Activated T-cell treated with anti-CD3 and anti-CD28 coated beads, Interleukin-2, amount 50 U/mL, for 4 hours (primary cell): ENCODE data around the gene CRIP1. TPM values are rescaled to one million over a fixed set of nuclear protein-coding genes. Genes with fewer than 3 reads are reported as not detected.
A peak's percentile ranks its signal among the peaks of the same experiment; 100 is the strongest.

ENCODE experiments used
- ATAC-seq, 2 donors: fragments of 200-7000 bp; cut with Tn5 transposase; one replicate each; pipeline ENCODE4 v1.10.0; 2021
- DNase-seq: peaks from one replicate; pipeline ENCODE4 v3.0.0-alpha.2; 2020
- H3K27me3 Mint-ChIP-seq: one replicate; pipeline ENCODE4 v1.8.0; 2021; ENCODE audit warnings: low read depth, mixed read lengths
- H3K36me3 Mint-ChIP-seq: one replicate; pipeline ENCODE4 v1.8.0; 2022; ENCODE audit warnings: mixed read lengths; ENCODE audit not compliant: insufficient read depth
- H3K4me1 Mint-ChIP-seq: one replicate; pipeline ENCODE4 v1.8.0; 2021; ENCODE audit warnings: low read depth, mixed read lengths
- H3K4me3 Mint-ChIP-seq: one replicate; pipeline ENCODE4 v1.8.0; 2021; ENCODE audit warnings: mild to moderate bottlenecking, moderate library complexity, mixed read lengths
- H3K9me3 Mint-ChIP-seq: one replicate; pipeline ENCODE4 v1.8.0; 2021; ENCODE audit warnings: mixed read lengths
- total RNA-seq, 3 donors: library from RNA; stranded (reverse); gene quantifications; one replicate each; pipeline ENCODE4 v1.2.1, GENCODE V29; 2021

CRIP1 gene
- total RNA-seq, 3 donors from 2014 or later, result 24.9 to 43.9 (median 33.5) TPM

- DNase-seq, result no peak
- Mint-ChIP-seq H3K4me3 (no peak overlapping the region), H3K9me3 (no peaks in the 10 kb centered on the region), H3K36me3 (peaks cover 6% of the 10 kb centered on the region), H3K27me3 (no peaks in the 10 kb centered on the region), H3K4me1 (no peaks in the 10 kb centered on the region)
- no peak for ATAC-seq
These were observed 38.7 kb upstream of the CRIP1 start for GRCh38 chr14:105447651-105448640.

- ATAC-seq, result peak; percentile 90 to 91
- no peaks in the 10 kb centered on the region for H3K4me1 Mint-ChIP-seq
- no peaks in the 10 kb centered on the region for H3K9me3 Mint-ChIP-seq
- no peaks in the 10 kb centered on the region for H3K27me3 Mint-ChIP-seq
- H3K4me3 Mint-ChIP-seq, result no peak overlapping the region
- DNase-seq, result peak; percentile 65
- H3K36me3 Mint-ChIP-seq, result peaks cover 10% of the 10 kb centered on the region
These were observed 38.0 kb upstream of the CRIP1 start for GRCh38 chr14:105448706-105449111.

- no peak overlapping the region for H3K4me3 Mint-ChIP-seq
- ATAC-seq, result no peak
- no peaks in the 10 kb centered on the region for H3K27me3 Mint-ChIP-seq
- H3K36me3 Mint-ChIP-seq, result peaks cover 10% of the 10 kb centered on the region
- no peaks in the 10 kb centered on the region for H3K9me3 Mint-ChIP-seq
- no peak for DNase-seq
- H3K4me1 Mint-ChIP-seq, result no peaks in the 10 kb centered on the region
These were observed 37.2 kb upstream of the CRIP1 start for GRCh38 chr14:105449276-105450122.

- ATAC-seq (no peak), DNase-seq (no peak)
- Mint-ChIP-seq H3K9me3 (no peaks in the 10 kb centered on the region), H3K27me3 (no peaks in the 10 kb centered on the region), H3K4me3 (no peak overlapping the region), H3K4me1 (no peaks in the 10 kb centered on the region), H3K36me3 (peaks cover 10% of the 10 kb centered on the region)
These were observed 36.6 kb upstream of the CRIP1 start for GRCh38 chr14:105450123-105450505.

GRCh38 chr14:105450864-105451720, 35.6 kb upstream of the CRIP1 start:
- no peaks in the 10 kb centered on the region for H3K27me3 Mint-ChIP-seq
- H3K4me3 Mint-ChIP-seq, result no peak overlapping the region
- peaks cover 16% of the 10 kb centered on the region for H3K36me3 Mint-ChIP-seq
- ATAC-seq, result no peak
- no peak for DNase-seq
- H3K4me1 Mint-ChIP-seq, result no peaks in the 10 kb centered on the region
- H3K9me3 Mint-ChIP-seq, result no peaks in the 10 kb centered on the region

- Mint-ChIP-seq H3K4me3 (no peak overlapping the region), H3K27me3 (no peaks in the 10 kb centered on the region), H3K36me3 (peaks cover 16% of the 10 kb centered on the region), H3K4me1 (no peaks in the 10 kb centered on the region), H3K9me3 (no peaks in the 10 kb centered on the region)
- no peak for DNase-seq
- ATAC-seq, result no peak
These were observed 33.7 kb upstream of the CRIP1 start for GRCh38 chr14:105452963-105453362.

GRCh38 chr14:105453847-105454246, 32.8 kb upstream of the CRIP1 start:
- ATAC-seq (no peak), DNase-seq (no peak)
- no peak overlapping the region for H3K4me3 Mint-ChIP-seq
- no peaks in the 10 kb centered on the region for H3K4me1 Mint-ChIP-seq
- no peaks in the 10 kb centered on the region for H3K27me3 Mint-ChIP-seq
- H3K9me3 Mint-ChIP-seq, result no peaks in the 10 kb centered on the region
- H3K36me3 Mint-ChIP-seq, result peaks cover 16% of the 10 kb centered on the region

- Mint-ChIP-seq H3K27me3 (no peaks in the 10 kb centered on the region), H3K4me3 (no peak overlapping the region), H3K36me3 (peaks cover 16% of the 10 kb centered on the region), H3K4me1 (no peaks in the 10 kb centered on the region), H3K9me3 (no peaks in the 10 kb centered on the region)
- no peak for ATAC-seq
- no peak for DNase-seq
These were observed 31.5 kb upstream of the CRIP1 start for GRCh38 chr14:105455086-105455640.

GRCh38 chr14:105455766-105456660, 30.7 kb upstream of the CRIP1 start:
- H3K4me3 Mint-ChIP-seq, result no peak overlapping the region
- DNase-seq (no peak), ATAC-seq (no peak)
- H3K36me3 Mint-ChIP-seq, result peaks cover 16% of the 10 kb centered on the region
- no peaks in the 10 kb centered on the region for H3K27me3 Mint-ChIP-seq
- no peaks in the 10 kb centered on the region for H3K9me3 Mint-ChIP-seq
- H3K4me1 Mint-ChIP-seq, result no peaks in the 10 kb centered on the region

- ATAC-seq (no peak), DNase-seq (no peak)
- Mint-ChIP-seq H3K36me3 (peaks cover 15% of the 10 kb centered on the region), H3K4me3 (no peak overlapping the region), H3K9me3 (no peaks in the 10 kb centered on the region), H3K4me1 (no peaks in the 10 kb centered on the region), H3K27me3 (no peaks in the 10 kb centered on the region)
These were observed 29.7 kb upstream of the CRIP1 start for GRCh38 chr14:105456736-105457617.

GRCh38 chr14:105458010-105458409, 28.7 kb upstream of the CRIP1 start:
- Mint-ChIP-seq H3K4me1 (no peaks in the 10 kb centered on the region), H3K27me3 (no peaks in the 10 kb centered on the region), H3K36me3 (peaks cover 9% of the 10 kb centered on the region), H3K9me3 (no peaks in the 10 kb centered on the region), H3K4me3 (no peak overlapping the region)
- DNase-seq, result no peak
- no peak for ATAC-seq

- no peaks in the 10 kb centered on the region for H3K9me3 Mint-ChIP-seq
- ATAC-seq (no peak), DNase-seq (no peak)
- no peak overlapping the region for H3K4me3 Mint-ChIP-seq
- H3K36me3 Mint-ChIP-seq, result peaks cover 6% of the 10 kb centered on the region
- H3K27me3 Mint-ChIP-seq, result no peaks in the 10 kb centered on the region
- no peaks in the 10 kb centered on the region for H3K4me1 Mint-ChIP-seq
These were observed 28.1 kb upstream of the CRIP1 start for GRCh38 chr14:105458571-105458970.
